ENCODE measurements around the gene P4HB. TPM values are rescaled to one million over a fixed set of nuclear protein-coding genes. Genes with fewer than 3 reads are reported as not detected.

Gene P4HB
- total and polyA plus RNA-seq, 2 of the 4 experiments (the other 2 are of a cell fraction), result 599 to 932 TPM

DNA sequence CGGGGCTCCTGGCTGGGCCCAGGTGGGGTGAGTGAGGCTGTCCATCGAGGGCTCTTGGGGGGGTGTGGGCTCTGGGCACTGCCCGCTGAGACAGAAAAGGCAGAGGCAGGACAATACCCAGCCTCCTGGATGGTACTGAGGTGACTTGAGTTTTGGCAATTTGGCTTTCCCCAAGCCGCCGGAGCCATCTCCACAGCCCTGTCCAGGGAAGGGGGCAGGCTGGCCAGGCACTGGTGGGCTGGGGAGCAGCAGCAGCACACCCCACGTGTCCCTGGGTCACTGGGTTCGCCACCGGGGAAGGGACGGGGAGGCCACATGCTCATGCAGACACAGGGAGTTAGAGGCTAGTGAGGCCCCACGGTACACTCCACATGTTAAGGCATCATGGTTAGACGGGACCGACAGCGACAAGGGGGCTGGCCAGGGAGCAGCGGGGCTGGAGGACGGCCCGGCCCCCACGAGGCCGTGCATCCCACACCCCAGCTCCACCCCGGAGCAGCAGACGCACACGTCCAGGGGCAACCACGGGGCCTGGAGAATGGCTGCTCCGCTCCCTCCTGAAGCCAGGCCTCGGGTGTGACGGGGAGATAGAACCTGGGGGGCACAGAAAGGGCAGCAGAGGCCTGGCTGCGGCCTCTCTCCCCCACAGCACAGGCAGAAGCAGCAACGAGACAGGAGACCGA, 7.8 kb upstream of the P4HB start:
- Histone ChIP-seq H3K18ac (ENCODE audit: low read depth, low read length) (no peak overlapping the region), H3K27me3 (ENCODE audit: control insufficient read depth, insufficient read depth, low read length) (no peaks in the 10 kb centered on the region), H4K91ac (ENCODE audit: insufficient read depth, low read depth, low read length) (peak overlapping the region; percentile 76), H3K9ac (ENCODE audit: low read depth, low read length) (peak overlapping the region; percentile 40), H2AK9ac (replicated peaks; ENCODE audit: low read depth, low read length, poor library complexity) (peak overlapping the region; percentile 98), H3K27ac (ENCODE audit: insufficient read depth, low read length) (peak overlapping the region; percentile 81), H4K8ac (ENCODE audit: low read depth in 2 of 2, low read length in 2 of 2) (peak overlapping the region; percentile 39 to 71), H3K23ac (ENCODE audit: low read depth, low read length) (peak overlapping the region; percentile 78), H3K9me3 (ENCODE audit: control insufficient read depth, insufficient read depth, low read length) (no peaks in the 10 kb centered on the region), H2BK15ac (ENCODE audit: low read depth, low read length) (no peak overlapping the region; the same call in 2 of the 3 replicates), H4K5ac (ENCODE audit: low read depth, low read length) (peak overlapping the region; percentile 49), H3K14ac (replicated peaks; ENCODE audit: low read depth, low read length) (0 out of 2 replicates have a peak overlapping the region, but pooled peaks have one; percentile 68), H3K4me1 (ENCODE audit: control insufficient read depth, insufficient read depth, low read length) (peaks cover 36% of the 10 kb centered on the region), H2AFZ (replicated peaks; ENCODE audit: low read length, poor library complexity) (peak overlapping the region; percentile 67), H2BK20ac (ENCODE audit: low read depth, low read length) (no peak overlapping the region), H4K20me1 (ENCODE audit: insufficient read depth, low read length) (peaks cover 55% of the 10 kb centered on the region), H3K4me2 (ENCODE audit: low read depth, low read length) (no peak overlapping the region), H3K4ac (ENCODE audit: low read depth, low read length) (peak overlapping the region; percentile 95), H3K79me1 (ENCODE audit: low read depth in 1 of 2, low read length in 2 of 2) (peaks cover 13 to 82% of the 10 kb centered on the region in 2 experiments; a peak in 3 of 4 replicates), H2BK5ac (ENCODE audit: low read depth, low read length, poor library complexity, severe bottlenecking) (peak overlapping the region; percentile 95), H3K56ac (ENCODE audit: extremely low read depth, insufficient read depth, low read length) (no peak overlapping the region), H3K9me1 (ENCODE audit: insufficient read depth, low read length) (peaks cover 15% of the 10 kb centered on the region; the same call in 1 of the 2 replicates), H3K4me3 (ENCODE audit: insufficient read depth, low read depth, low read length) (no peak overlapping the region), H2BK120ac (ENCODE audit: low read depth, low read length) (peak overlapping the region; percentile 42; the same call in 1 of the 2 replicates), H2AK5ac (ENCODE audit: low read depth, low read length) (peak overlapping the region; percentile 98), H3K36me3 (ENCODE audit: control insufficient read depth, insufficient read depth, low read length) (peaks cover 44% of the 10 kb centered on the region)
- CTCF ChIA-PET, result no interaction called here
- POLR2A ChIA-PET (ENCODE audit: unreplicated experiment), result no interaction called here
- intact Hi-C loops (cut with micrococcal nuclease) (no loop called here), dilution Hi-C loops (cut with HindIII; ENCODE audit: low sequenced_read_pairs, unreplicated experiment) (no loop called here), in situ Hi-C loops (cut with MboI; ENCODE audit: low sequenced_read_pairs) (no loop called here)
- ATAC-seq (ENCODE audit: low read depth) (no peak), DNase-seq (no peak)
- BruUV-seq (replicated peaks), result no TSS peak
- TF ChIP-seq RFX5 (IDR thresholded peaks at IDR 0.05; ENCODE audit: low read depth, low read length) (no peak), POLR2A (IDR thresholded peaks at IDR 0.05; ENCODE audit: low read depth, low read length) (peak; percentile 40)
- 100% methylated on average over 1 of the region's 28 CpGs; no CpG with 5 or more reads in 1 of the 2 experiments for WGBS, 2 experiments (ENCODE audit: extremely low coverage in 2 of 2, insufficient read length in 1 of 2)
